ENCODE data around the gene SPTLC2.
"Not testable (repeated sequence)": the region's sequence is repeated elsewhere in the genome, so short reads cannot be mapped to it uniquely, and the experiment has no call there.

Gene SPTLC2

GRCh38 chr14:77529213-77529612, 87.2 kb downstream of the SPTLC2 start:
- no peak overlapping the region for H3K4me3 ChIP-seq (ENCODE audit: low read depth, low read length)
- TF ChIP-seq, protein P1, sequence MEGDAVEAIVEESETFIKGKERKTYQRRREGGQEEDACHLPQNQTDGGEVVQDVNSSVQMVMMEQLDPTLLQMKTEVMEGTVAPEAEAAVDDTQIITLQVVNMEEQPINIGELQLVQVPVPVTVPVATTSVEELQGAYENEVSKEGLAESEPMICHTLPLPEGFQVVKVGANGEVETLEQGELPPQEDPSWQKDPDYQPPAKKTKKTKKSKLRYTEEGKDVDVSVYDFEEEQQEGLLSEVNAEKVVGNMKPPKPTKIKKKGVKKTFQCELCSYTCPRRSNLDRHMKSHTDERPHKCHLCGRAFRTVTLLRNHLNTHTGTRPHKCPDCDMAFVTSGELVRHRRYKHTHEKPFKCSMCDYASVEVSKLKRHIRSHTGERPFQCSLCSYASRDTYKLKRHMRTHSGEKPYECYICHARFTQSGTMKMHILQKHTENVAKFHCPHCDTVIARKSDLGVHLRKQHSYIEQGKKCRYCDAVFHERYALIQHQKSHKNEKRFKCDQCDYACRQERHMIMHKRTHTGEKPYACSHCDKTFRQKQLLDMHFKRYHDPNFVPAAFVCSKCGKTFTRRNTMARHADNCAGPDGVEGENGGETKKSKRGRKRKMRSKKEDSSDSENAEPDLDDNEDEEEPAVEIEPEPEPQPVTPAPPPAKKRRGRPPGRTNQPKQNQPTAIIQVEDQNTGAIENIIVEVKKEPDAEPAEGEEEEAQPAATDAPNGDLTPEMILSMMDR (IDR thresholded peaks at IDR 0.05; ENCODE audit: insufficient read depth, low read length, missing control alignments): no peak
- no peak for DNase-seq (ENCODE audit: low read depth, low spot score)
- CTCF ChIA-PET: interaction anchor here (0.8 to 1.3 kb wide), 2 partner anchors 9 to 12 kb away, joined by 4 to 5 read pairs; no protein-coding TSS in a partner anchor
- POLR2A ChIA-PET: no interaction called here

GRCh38 chr14:77528701-77529100, 87.7 kb downstream of the SPTLC2 start:
- POLR2A ChIA-PET; DNase-seq (ENCODE audit: low read depth, low spot score); H3K4me3 ChIP-seq (ENCODE audit: low read depth, low read length): not testable (repeated sequence)
- CTCF ChIA-PET: interaction anchor here (1.2 to 1.3 kb wide), 2 partner anchors 11 to 70 kb away, joined by 3 to 5 read pairs; no protein-coding TSS in a partner anchor

GRCh38 chr14:77526266-77526665, 90.2 kb downstream of the SPTLC2 start:
- ChIA-PET CTCF (no interaction called here), POLR2A (no interaction called here)
- DNase-seq (ENCODE audit: low read depth, low spot score): no peak
- H3K4me3 ChIP-seq (ENCODE audit: low read depth, low read length): no peak overlapping the region
- TF ChIP-seq, protein P1 (IDR thresholded peaks at IDR 0.05; ENCODE audit: insufficient read depth, low read length, missing control alignments): no peak

DNA sequence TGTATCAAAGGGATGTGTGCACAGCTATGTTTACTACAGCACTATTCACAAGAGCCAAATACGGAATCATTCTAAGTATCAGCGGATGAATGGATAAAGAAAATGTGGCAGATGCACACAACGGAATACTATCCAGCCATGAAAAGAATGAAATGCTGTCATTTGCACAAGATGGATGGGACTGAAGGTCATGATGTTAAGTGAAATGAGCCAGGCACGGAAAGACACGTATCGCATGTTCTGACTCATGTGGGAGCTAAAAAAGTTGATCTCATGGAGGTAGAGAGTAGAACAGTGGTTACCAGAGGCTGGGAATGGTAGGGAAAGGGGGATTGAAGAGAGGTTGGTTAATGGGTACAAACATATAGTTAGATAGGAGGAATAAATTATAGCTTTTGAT, 91.9 kb downstream of the SPTLC2 start:
- TF ChIP-seq, protein P1 (IDR thresholded peaks at IDR 0.05; ENCODE audit: insufficient read depth, low read length, missing control alignments): no peak
- DNase-seq (ENCODE audit: low read depth, low spot score): no peak
- POLR2A ChIA-PET: no interaction called here
- H3K4me3 ChIP-seq (ENCODE audit: low read depth, low read length): no peak overlapping the region
- CTCF ChIA-PET: interaction anchor here (0.7 to 1.5 kb wide), 4 partner anchors 10 to 29 kb away, joined by 3 to 4 read pairs (median 3); no protein-coding TSS in a partner anchor

GRCh38 chr14:77523109-77523508, 93.3 kb downstream of the SPTLC2 start:
- no peak for DNase-seq (ENCODE audit: low read depth, low spot score)
- H3K4me3 ChIP-seq (ENCODE audit: low read depth, low read length): no peak overlapping the region
- ChIA-PET CTCF (no interaction called here), POLR2A (no interaction called here)
- TF ChIP-seq, protein P1 (IDR thresholded peaks at IDR 0.05; ENCODE audit: insufficient read depth, low read length, missing control alignments): no peak

DNA sequence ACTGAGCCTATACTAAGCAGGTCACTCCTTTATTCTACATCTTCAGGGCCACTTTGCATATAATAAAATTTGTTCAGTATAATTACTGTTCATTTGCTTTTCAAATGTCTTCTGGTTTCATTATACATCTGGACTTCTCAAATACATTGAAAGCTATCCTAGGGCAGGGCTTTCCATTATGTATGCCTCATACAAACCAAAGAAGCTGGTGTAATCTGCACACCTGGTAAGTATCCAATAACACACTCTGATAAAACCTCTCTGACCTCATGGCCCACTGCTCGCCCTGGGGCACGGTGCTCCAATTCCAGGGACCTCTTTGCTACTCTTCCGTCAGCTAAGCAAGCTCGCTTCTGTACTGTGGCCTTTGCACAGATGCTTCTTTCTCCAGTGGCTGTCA, 95.9 kb downstream of the SPTLC2 start:
- TF ChIP-seq, protein P1 (IDR thresholded peaks at IDR 0.05; ENCODE audit: insufficient read depth, low read length, missing control alignments): no peak
- CTCF ChIA-PET: interaction anchor here (0.7 to 1.1 kb wide), 2 partner anchors 14 to 61 kb away, joined by 3 read pairs; no protein-coding TSS in a partner anchor
- H3K4me3 ChIP-seq (ENCODE audit: low read depth, low read length): no peak overlapping the region
- no peak for DNase-seq (ENCODE audit: low read depth, low spot score)
- POLR2A ChIA-PET: no interaction called here

- TF ChIP-seq, protein P1 (IDR thresholded peaks at IDR 0.05; ENCODE audit: insufficient read depth, low read length, missing control alignments): no peak
- ChIA-PET POLR2A (no interaction called here), CTCF (interaction anchor here (1.4 to 1.5 kb wide), 2 partner anchors 36 to 57 kb away, joined by 3 to 4 read pairs; no protein-coding TSS in a partner anchor)
- no peak for DNase-seq (ENCODE audit: low read depth, low spot score)
- H3K4me3 ChIP-seq (ENCODE audit: low read depth, low read length): no peak overlapping the region
Observed at GRCh38 chr14:77516126-77516525, 100.3 kb downstream of the SPTLC2 start.

All from AG04449 (cell line).